DND-41 (cell line): Measurements from ENCODE around the gene SMTN.

Experiments
- CTCF ChIP-seq: IDR thresholded peaks from 2 replicates; pipeline ENCODE4 v1.5.1; 2012; ENCODE audit warnings: borderline replicate concordance, low read length, moderate library complexity, mild to moderate bottlenecking; ENCODE audit not compliant: poor library complexity, severe bottlenecking; ENCODE audit errors: extremely low read depth
- EZH2 ChIP-seq: IDR thresholded peaks from 3 replicates; pipeline ENCODE4 v1.6.1; 2012; ENCODE audit warnings: borderline replicate concordance, low read depth, mild to moderate bottlenecking, moderate library complexity, low read length, inconsistent platforms; ENCODE audit not compliant: severe bottlenecking

- TF ChIP-seq CTCF (no peak), EZH2 (no peak)
Observed at GRCh38 chr22:31040542-31041398, 40.3 kb upstream of the SMTN start.
